22Rv1 (cell line): ENCODE data around the gene UBAP2L.

Source experiments
- CTCF ChIP-seq: fragments of 450-650 bp; IDR thresholded peaks from 2 replicates; pipeline ENCODE4 v1.5.1; 2017; ENCODE audit warnings: mild to moderate bottlenecking
- ZFX ChIP-seq: fragments of 450-650 bp; IDR thresholded peaks from 2 replicates; pipeline ENCODE4 v1.6.1; 2017; ENCODE audit warnings: antibody characterized with exemption, borderline replicate concordance

- TF ChIP-seq CTCF (no peak), ZFX (no peak)
These were observed 38.8 kb upstream of the UBAP2L start for GRCh38 chr1:154181944-154182343.
